ENCODE results near the gene HNRNPD.
"Not testable (repeated sequence)": the region's sequence is repeated elsewhere in the genome, so short reads cannot be mapped to it uniquely, and the experiment has no call there.

The HNRNPD gene

DNA sequence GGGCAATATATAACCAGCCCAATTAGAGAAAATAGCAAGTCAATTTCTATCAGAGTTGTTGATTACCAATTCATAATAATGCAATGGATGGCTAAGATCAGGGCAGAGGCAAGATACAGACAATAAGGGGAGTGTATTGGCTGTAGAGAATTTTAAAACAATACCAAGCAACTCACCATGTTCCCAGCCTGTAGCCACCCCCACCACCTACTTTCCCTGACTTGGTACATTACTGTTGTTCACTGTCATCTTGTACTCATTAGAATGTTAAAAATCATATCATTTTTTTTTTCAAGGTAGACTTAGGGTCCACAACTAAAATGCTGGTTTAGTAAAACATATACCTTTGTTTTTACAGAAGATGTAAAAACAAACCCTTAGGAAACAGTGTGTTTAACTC is 27.7 kb downstream of the HNRNPD start:
- Histone ChIP-seq H3K9ac (ENCODE audit: low read depth, low read length) (no peak overlapping the region), H3K4me3 (ENCODE audit: low read depth, low read length) (no peak overlapping the region), H3K9me3 (ENCODE audit: control insufficient read depth, insufficient read depth, low read length) (no peaks in the 10 kb centered on the region), H3K27me3 (ENCODE audit: control insufficient read depth, insufficient read depth, low read length) (no peaks in the 10 kb centered on the region), H3K36me3 (ENCODE audit: control insufficient read depth, insufficient read depth, low read length) (no peaks in the 10 kb centered on the region), H3K4me1 (ENCODE audit: control insufficient read depth, insufficient read depth, low read length) (no peaks in the 10 kb centered on the region)

DNA sequence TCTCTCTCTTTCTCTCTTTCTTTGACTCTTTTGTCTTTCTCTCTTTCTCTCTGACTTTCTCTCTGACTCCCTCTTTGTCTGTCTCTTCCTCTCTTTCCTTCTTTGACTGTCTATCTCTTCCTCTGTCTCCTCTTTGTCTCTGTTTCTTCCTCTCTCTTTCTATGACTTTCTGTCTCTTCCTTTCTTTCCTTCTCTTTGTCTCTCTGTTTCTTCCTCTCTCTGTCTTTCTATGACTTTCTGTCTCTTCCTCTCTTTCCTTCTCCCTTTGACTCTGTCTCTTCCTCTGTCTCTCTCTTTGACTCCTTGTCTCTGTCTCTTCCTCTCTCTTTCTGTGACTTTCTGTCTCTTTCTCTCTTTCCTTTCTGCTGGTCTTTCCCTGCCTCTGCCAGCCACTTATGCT is 38.7 kb downstream of the HNRNPD start:
- Histone ChIP-seq H3K9ac (ENCODE audit: low read depth, low read length) (no peak overlapping the region), H3K36me3 (ENCODE audit: control insufficient read depth, insufficient read depth, low read length) (no peaks in the 10 kb centered on the region), H3K4me3 (ENCODE audit: low read depth, low read length) (no peak overlapping the region), H3K27me3 (ENCODE audit: control insufficient read depth, insufficient read depth, low read length) (no peaks in the 10 kb centered on the region), H3K4me1 (ENCODE audit: control insufficient read depth, insufficient read depth, low read length) (no peaks in the 10 kb centered on the region), H3K9me3 (ENCODE audit: control insufficient read depth, insufficient read depth, low read length) (no peaks in the 10 kb centered on the region)

DNA sequence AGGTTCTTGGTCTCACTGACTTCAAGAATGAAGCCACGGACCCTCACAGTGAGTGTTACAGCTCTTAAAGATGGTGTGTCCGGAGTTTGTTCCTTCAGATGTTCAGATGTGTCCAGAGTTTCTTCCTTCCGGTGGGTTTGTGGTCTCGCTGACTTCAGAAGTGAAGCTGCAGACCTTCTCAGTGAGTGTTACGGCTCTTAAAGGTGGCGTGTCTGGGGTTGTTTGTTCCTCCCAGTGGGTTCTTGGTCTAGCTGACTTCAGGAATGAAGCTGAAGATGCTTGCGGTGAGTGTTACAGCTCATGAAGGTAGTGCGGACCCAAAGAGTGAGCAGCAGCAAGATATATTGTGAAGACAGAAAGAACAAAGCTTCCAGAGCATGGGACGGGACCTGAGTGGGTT is 40.1 kb downstream of the HNRNPD start:
- not testable (repeated sequence) for H3K4me1 ChIP-seq (ENCODE audit: control insufficient read depth, insufficient read depth, low read length); H3K27me3 ChIP-seq (ENCODE audit: control insufficient read depth, insufficient read depth, low read length); H3K9me3 ChIP-seq (ENCODE audit: control insufficient read depth, insufficient read depth, low read length); H3K4me3 ChIP-seq (ENCODE audit: low read depth, low read length); H3K9ac ChIP-seq (ENCODE audit: low read depth, low read length); H3K36me3 ChIP-seq (ENCODE audit: control insufficient read depth, insufficient read depth, low read length)

DNA sequence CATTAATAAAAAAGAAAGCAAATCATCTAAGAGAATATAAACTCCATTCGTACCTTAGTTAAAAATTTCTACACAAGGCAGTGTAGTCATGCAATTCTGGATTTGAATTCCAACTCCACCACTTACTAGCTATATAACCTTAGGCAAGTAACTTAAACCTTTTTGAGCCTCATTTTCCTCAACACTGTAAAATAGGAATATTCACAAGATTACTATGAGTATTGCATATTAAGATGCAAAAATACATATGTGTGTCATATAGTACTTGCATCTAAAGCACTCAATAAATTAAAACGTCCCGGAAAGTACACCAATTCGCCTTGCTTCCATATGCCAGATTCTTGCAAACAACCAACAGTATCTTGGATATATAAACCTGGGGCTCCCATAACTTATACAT is 42.0 kb downstream of the HNRNPD start:
- H3K27me3 ChIP-seq (ENCODE audit: control insufficient read depth, insufficient read depth, low read length) = no peaks in the 10 kb centered on the region
- no peak overlapping the region for H3K4me3 ChIP-seq (ENCODE audit: low read depth, low read length)
- H3K4me1 ChIP-seq (ENCODE audit: control insufficient read depth, insufficient read depth, low read length) = no peaks in the 10 kb centered on the region
- no peak overlapping the region for H3K9ac ChIP-seq (ENCODE audit: low read depth, low read length)
- no peaks in the 10 kb centered on the region for H3K36me3 ChIP-seq (ENCODE audit: control insufficient read depth, insufficient read depth, low read length)
- H3K9me3 ChIP-seq (ENCODE audit: control insufficient read depth, insufficient read depth, low read length) = no peaks in the 10 kb centered on the region

DNA sequence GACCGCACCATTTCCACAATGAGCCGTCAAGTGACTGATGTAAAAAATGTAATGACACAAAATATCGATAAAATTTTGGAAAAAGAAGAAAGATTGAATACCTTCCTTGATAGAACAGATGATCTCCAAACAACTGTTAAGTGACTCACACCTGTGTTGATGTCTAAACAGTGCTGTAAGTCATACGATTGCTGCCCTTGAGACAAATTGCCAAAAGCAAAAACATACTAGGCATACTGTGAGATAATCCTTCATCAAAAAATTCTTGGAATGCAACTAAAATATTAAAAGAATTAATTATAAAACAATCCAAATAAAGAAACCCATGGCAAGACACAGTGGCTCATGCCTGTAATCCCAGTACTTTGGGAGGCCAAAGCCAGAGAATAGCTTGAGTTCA is 53.4 kb downstream of the HNRNPD start:
- Histone ChIP-seq H3K9ac (ENCODE audit: low read depth, low read length) (no peak overlapping the region), H3K4me3 (ENCODE audit: low read depth, low read length) (no peak overlapping the region), H3K4me1 (ENCODE audit: control insufficient read depth, insufficient read depth, low read length) (no peaks in the 10 kb centered on the region), H3K27me3 (ENCODE audit: control insufficient read depth, insufficient read depth, low read length) (no peaks in the 10 kb centered on the region), H3K36me3 (ENCODE audit: control insufficient read depth, insufficient read depth, low read length) (no peaks in the 10 kb centered on the region), H3K9me3 (ENCODE audit: control insufficient read depth, insufficient read depth, low read length) (no peaks in the 10 kb centered on the region)

DNA sequence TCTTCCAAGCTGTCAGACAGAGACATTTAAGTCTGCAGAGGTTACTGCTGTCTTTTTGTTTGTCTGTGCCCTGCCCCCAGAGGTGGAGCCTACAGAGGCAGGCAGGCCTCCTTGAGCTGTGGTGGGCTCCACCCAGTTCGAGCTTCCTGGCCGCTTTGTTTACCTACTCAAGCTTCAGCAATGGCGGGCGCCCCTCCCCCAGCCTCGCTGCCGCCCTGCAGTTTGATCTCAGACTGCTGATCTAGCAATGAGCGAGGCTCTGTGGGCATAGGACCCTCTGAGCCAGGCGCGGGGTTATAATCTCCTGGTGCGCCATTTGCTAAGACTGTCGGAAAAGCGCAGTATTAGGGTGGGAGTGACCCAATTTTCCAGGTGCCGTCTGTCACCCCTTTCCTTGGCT is 70.7 kb downstream of the HNRNPD start:
- H3K36me3 ChIP-seq (ENCODE audit: control insufficient read depth, insufficient read depth, low read length); H3K4me1 ChIP-seq (ENCODE audit: control insufficient read depth, insufficient read depth, low read length); H3K9me3 ChIP-seq (ENCODE audit: control insufficient read depth, insufficient read depth, low read length); H3K27me3 ChIP-seq (ENCODE audit: control insufficient read depth, insufficient read depth, low read length); H3K9ac ChIP-seq (ENCODE audit: low read depth, low read length); H3K4me3 ChIP-seq (ENCODE audit: low read depth, low read length): not testable (repeated sequence)
